GM10248 (cell line): ENCODE measurements around the gene KRT15.

ENCODE experiments used
- CTCF ChIA-PET: fragments of 300-600 bp; sonication (Branson Sonifier 250); formaldehyde crosslinking; extraction: SDS; loops from one replicate; lab custom pipeline; 2021; ENCODE audit warnings: antibody characterized with exemption; lab: Yijun Ruan, JAX
- POLR2A ChIA-PET: fragments of 350-650 bp; sonication (Branson Sonifier 250); formaldehyde crosslinking; extraction: SDS; loops from one replicate; lab custom pipeline; 2020; ENCODE audit warnings: antibody characterized with exemption; lab: Yijun Ruan, JAX
- DNase-seq: peaks from one replicate; pipeline ENCODE4 v3.0.0; 2012; ENCODE audit errors: extremely low spot score
- TF ChIP-seq, protein P1 (sequence below): IDR thresholded peaks from 2 replicates; pipeline ENCODE4 v1.5.1; 2012; ENCODE audit warnings: mild to moderate bottlenecking, low read depth; ENCODE audit errors: extremely low read depth, missing control alignments, control extremely low read depth

KRT15 gene

DNA sequence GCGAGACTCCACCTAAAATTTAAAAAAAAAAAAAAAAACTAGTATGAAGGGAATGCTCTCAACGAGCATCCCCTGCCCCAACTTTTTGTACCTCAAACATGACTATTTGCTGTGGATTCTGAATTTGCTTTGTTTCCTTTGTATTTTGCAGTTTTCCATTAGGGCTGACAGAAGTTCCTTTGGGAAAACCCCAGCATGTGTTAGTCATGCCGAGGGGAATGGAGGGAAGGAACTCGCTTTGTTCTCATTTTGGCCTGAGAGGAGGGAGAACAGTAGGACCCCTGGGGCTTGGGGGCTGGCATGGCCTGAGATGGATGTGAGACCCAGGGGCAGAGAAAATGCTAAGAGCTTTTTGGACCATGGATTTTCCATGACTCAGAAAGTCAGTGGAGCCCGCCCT is 32.7 kb upstream of the KRT15 start:
- ChIA-PET CTCF (interaction anchor here (1.1 to 8.2 kb wide), 8 partner anchors 11 to 704 kb away, joined by 3 to 107 read pairs (median 26); no protein-coding TSS in a partner anchor), POLR2A (interaction anchor here (1.2 kb wide), 1 partner anchor 340 kb away, joined by 3 read pairs; no protein-coding TSS in a partner anchor)
- TF ChIP-seq, protein P1, sequence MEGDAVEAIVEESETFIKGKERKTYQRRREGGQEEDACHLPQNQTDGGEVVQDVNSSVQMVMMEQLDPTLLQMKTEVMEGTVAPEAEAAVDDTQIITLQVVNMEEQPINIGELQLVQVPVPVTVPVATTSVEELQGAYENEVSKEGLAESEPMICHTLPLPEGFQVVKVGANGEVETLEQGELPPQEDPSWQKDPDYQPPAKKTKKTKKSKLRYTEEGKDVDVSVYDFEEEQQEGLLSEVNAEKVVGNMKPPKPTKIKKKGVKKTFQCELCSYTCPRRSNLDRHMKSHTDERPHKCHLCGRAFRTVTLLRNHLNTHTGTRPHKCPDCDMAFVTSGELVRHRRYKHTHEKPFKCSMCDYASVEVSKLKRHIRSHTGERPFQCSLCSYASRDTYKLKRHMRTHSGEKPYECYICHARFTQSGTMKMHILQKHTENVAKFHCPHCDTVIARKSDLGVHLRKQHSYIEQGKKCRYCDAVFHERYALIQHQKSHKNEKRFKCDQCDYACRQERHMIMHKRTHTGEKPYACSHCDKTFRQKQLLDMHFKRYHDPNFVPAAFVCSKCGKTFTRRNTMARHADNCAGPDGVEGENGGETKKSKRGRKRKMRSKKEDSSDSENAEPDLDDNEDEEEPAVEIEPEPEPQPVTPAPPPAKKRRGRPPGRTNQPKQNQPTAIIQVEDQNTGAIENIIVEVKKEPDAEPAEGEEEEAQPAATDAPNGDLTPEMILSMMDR = no peak
- no peak for DNase-seq

DNA sequence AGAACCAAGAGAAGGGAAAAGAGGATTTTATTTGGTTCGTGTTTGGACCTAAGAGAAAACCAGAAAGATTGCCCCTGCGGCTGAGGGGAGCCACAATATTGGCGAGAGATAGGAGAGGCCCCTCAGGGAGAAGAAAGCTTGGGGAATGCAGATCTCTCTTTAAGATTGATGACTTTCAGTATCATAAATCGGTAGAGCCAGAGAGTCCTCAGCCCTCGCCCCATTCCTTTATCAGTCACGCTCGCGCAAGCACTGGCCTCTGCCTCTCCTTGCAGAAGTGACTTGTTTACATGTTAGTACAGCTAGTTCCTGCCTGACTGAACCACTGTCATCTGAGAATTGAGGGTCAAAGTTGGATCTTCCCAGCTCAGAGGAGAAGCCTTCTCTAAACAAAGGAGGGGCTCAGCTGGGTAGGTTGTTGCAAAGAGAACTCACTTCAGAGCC is 30.9 kb upstream of the KRT15 start:
- ChIA-PET POLR2A (no interaction called here), CTCF (interaction anchor here (0.8 to 8.2 kb wide), 58 partner anchors 9 to 934 kb away, joined by 3 to 107 read pairs (median 6); partner anchors contain the start of genes KRT14, KRT15, KRT19 and KRT9)
- TF ChIP-seq, protein P1 = no peak
- no peak for DNase-seq

DNA sequence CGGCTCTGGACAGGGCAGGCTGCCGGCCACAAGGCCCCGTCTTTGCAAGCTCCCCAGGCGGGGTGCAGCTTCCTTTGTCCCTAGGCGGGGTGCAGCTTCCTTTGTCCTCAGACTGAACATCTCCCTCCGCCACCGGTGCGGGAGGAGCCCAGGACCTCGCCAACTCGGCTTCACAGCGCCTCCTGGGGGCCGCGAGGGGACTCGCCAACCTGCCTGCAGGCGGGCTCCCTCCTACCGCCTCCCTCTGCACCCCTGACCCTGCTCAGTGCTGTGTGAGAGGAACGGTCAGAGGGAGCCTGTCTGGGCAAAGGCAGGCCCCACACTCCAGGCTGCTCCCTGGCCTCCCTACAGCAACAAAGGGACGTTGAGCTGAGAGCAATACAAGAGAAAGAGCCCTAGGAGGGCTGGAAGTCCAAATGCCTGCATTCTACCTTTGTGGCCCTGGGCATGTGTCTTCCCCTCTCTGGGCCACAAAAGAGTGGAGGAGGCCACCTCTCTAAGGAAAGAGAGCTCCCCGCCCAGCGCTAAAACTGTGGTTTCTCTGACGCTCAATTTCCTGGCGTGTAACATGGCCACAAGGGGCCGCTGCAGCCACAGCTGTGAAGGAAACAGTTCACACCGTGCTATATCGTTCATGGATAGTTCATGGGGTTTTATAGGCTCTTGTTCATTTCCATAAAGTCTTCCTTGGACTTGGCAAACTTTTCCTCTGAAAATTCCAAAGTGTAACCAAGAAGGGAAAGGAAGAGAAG is 30.3 kb upstream of the KRT15 start:
- POLR2A ChIA-PET = no interaction called here
- TF ChIP-seq, protein P1 = peak; percentile 97
- CTCF ChIA-PET = interaction anchor here (0.6 to 8.2 kb wide), 77 partner anchors 8 to 1017 kb away, joined by 3 to 107 read pairs (median 4); partner anchors contain the start of genes KRT14, KRT15, KRT19 and KRT9
- DNase-seq = peak; percentile 83

DNA sequence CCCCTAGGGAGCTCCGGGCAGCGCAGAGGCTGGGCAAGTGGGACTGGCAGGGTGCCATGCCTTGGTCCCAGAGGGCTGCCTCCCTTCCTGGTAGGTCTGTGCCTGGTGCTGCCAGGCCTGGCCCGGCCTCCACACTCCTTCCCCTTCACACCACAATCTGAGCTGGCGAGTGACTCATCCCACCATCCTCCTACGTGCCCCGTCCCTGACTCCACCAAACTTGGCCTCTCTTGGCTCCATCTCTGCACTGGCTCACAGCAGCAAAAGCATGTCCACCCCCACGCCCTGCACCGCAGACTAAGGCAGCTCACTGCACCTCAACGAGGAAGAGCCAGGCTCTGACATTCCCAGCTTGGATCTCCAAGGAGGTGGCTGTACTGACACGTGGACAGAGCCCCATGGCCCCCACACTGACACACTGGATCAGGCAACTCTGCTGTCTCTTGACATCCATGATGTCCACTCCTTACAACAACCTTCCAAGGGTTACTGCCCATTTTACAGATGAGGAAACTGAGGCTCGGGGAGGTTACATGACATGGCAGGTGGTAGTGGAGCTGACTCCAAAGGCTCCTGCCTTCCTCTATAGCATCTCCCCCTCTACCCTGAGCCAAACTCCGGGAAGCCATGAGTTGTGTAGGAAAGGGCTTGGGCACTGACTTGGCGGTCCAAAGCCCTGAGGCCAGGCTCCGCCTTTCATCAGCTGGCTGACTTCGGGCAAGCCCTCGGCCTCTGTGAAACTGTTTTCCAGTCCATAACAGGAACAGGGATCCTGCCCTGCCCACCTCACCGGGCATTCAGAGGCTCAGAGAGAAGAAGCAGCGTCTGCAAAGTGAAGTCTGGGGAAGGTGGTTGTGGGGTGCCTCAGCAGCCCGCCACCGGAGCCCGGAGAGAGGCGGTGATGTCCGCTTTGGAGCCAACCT is 29.5 kb upstream of the KRT15 start:
- ChIA-PET POLR2A (no interaction called here), CTCF (interaction anchor here (0.7 to 8.2 kb wide), 67 partner anchors 7 to 1016 kb away, joined by 3 to 107 read pairs (median 5); partner anchors contain the start of genes KRT15, KRT19 and KRT9)
- TF ChIP-seq, protein P1 = no peak
- no peak for DNase-seq

DNA sequence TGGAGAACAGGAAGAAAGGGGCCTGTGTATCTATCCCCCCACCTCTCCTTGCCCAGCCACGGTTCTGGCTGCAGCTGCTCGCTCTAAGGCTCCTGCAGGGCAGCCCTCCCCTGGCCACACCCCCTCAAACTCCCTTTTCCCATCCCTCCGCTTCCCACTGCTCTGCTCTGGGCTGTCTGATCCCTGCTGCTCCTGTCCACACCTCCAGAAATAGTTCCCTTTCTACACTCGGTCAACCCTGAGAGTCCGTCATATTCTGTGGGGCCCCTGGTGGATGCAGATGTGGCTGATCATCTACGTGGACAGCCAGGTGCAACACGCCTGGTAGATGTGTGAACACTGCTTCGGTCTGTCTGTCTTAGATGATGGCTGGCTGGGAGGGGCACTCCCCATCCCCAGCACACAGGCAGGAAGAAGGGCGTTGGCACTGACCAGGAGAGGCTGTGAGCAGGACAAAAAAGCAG is 28.7 kb upstream of the KRT15 start:
- TF ChIP-seq, protein P1 = no peak
- DNase-seq = no peak
- ChIA-PET POLR2A (no interaction called here), CTCF (interaction anchor here (0.9 to 8.2 kb wide), 15 partner anchors 11 to 691 kb away, joined by 3 to 107 read pairs (median 26); partner anchors contain the start of gene KRT19)
